Upper lobe of left lung (tissue), 6 donors: ENCODE data around the gene LPAR3. TPM values are rescaled to one million over a fixed set of nuclear protein-coding genes. Genes with fewer than 3 reads are reported as not detected.

Experiments used
- ATAC-seq, 2 donors: fragments of 200-7000 bp; cut with Tn5 transposase; one replicate each; pipeline ENCODE4 v1.9.1; 2022; ENCODE audit warnings: mild to moderate bottlenecking in 2 of 2, moderate library complexity in 2 of 2; ENCODE audit not compliant: low FRiP score in 2 of 2
- DNase-seq, 2 donors: peaks; one replicate each; pipeline ENCODE4 v3.0.0-alpha.2; 2019 to 2020
- H3K27ac ChIP-seq, 4 donors: fragments of 200-600 bp; sonication (generic); one replicate each; pipeline ENCODE4 v1.5.1; 2016 to 2019
- H3K27me3 ChIP-seq, 4 donors: fragments of 200-600 bp; sonication (generic); one replicate each; pipeline ENCODE4 v1.5.1; 2017 to 2019
- H3K36me3 ChIP-seq, 4 donors: fragments of 200-600 bp; sonication (generic); one replicate each; pipeline ENCODE4 v1.5.1; 2016 to 2019
- H3K4me1 ChIP-seq, 4 donors: fragments of 200-600 bp; sonication (generic); one replicate each; pipeline ENCODE4 v1.5.1; 2018 to 2019
- H3K4me3 ChIP-seq, 4 donors: fragments of 200-600 bp; sonication (generic); one replicate each; pipeline ENCODE4 v1.5.1; 2017 to 2019; ENCODE audit warnings: mild to moderate bottlenecking in 2 of 4, moderate library complexity in 1 of 4
- H3K9me3 ChIP-seq, 4 donors: fragments of 200-600 bp; sonication (generic); one replicate each; pipeline ENCODE4 v1.5.1; 2018 to 2019
- CTCF ChIP-seq, 6 experiments: fragments of 450-650 bp in 4 of 6; fragments of 200-600 bp in 2 of 6; sonication (generic) in 2 of 6; IDR thresholded peaks; one replicate each; pipeline ENCODE4 v1.5.1; 2016 to 2019; ENCODE audit warnings: antibody characterized with exemption in 6 of 6
- EP300 ChIP-seq, 4 donors: sonication (generic); formaldehyde crosslinking; IDR thresholded peaks; one replicate each; pipeline ENCODE4 v1.5.1; 2017; ENCODE audit warnings: antibody characterized with exemption in 4 of 4, control low read depth in 2 of 4
- POLR2A ChIP-seq, 4 donors: fragments of 450-650 bp; IDR thresholded peaks; one replicate each; pipeline ENCODE4 v1.5.1; 2016 to 2017; ENCODE audit warnings: antibody characterized with exemption in 4 of 4, mild to moderate bottlenecking in 2 of 4
- POLR2AphosphoS5 ChIP-seq, 2 donors: sonication (generic); formaldehyde crosslinking; IDR thresholded peaks; one replicate each; pipeline ENCODE4 v1.5.1; 2017; ENCODE audit warnings: antibody characterized with exemption in 2 of 2
- WGBS, 2 donors: methylation state at CpG; one replicate each; pipeline ENCODE4 v1.1.5; 2017 to 2018; 5-methylcytosine and 5-hydroxymethylcytosine counted together
- total RNA-seq, 6 donors: library from RNA; depleted of rRNA in 4 of 6; stranded (reverse); fragments of >200 nt in 4 of 6; gene quantifications; one replicate each; pipeline versions ENCODE4 v1.1.0 to v1.2.1, GENCODE V29; 2016 to 2021
- donor health status: DM: no; HTN: no; CAD: no; lungs with moderate emphysema.
- donor health status: DM: no; HTN: yes; CAD: no; lungs with severe emphysema.

The LPAR3 gene
- total RNA-seq, 6 donors from 2014 or later: 1.5 to 9.8 (median 4.3) TPM; not detected in 1

- H3K27me3 ChIP-seq: no peaks in the 10 kb centered on the region
- no peaks in the 10 kb centered on the region for H3K36me3 ChIP-seq
- no peak for ATAC-seq
- H3K9me3 ChIP-seq: no peaks in the 10 kb centered on the region
- no peak overlapping the region for H3K27ac ChIP-seq
- H3K4me1 ChIP-seq: no peaks in the 10 kb centered on the region
- no peak overlapping the region for H3K4me3 ChIP-seq
- no peak for DNase-seq
- TF ChIP-seq POLR2A (IDR thresholded peaks at IDR 0.05) (no peak), CTCF (IDR thresholded peaks at IDR 0.05) (no peak), POLR2AphosphoS5 (IDR thresholded peaks at IDR 0.05) (no peak), EP300 (IDR thresholded peaks at IDR 0.05) (no peak)
Measured at GRCh38 chr1:84883286-84883685, 9.7 kb downstream of the LPAR3 start.

GRCh38 chr1:84877592-84877991 is 15.4 kb downstream of the LPAR3 start:
- H3K36me3 ChIP-seq: no peaks in the 10 kb centered on the region
- no peaks in the 10 kb centered on the region for H3K27me3 ChIP-seq
- no peak overlapping the region for H3K4me3 ChIP-seq
- ATAC-seq (no peak), DNase-seq (no peak)
- TF ChIP-seq EP300 (IDR thresholded peaks at IDR 0.05): no peak
- TF ChIP-seq CTCF (IDR thresholded peaks at IDR 0.05): no peak
- TF ChIP-seq POLR2AphosphoS5 (IDR thresholded peaks at IDR 0.05): no peak
- no peak for TF ChIP-seq POLR2A (IDR thresholded peaks at IDR 0.05)
- no peaks in the 10 kb centered on the region for H3K9me3 ChIP-seq
- WGBS, 2 donors: 87 to 92% methylated on average over 4 of the region's 4 CpGs
- H3K27ac ChIP-seq: no peak overlapping the region
- no peaks in the 10 kb centered on the region for H3K4me1 ChIP-seq

- no peak for ATAC-seq
- H3K27ac ChIP-seq: no peak overlapping the region
- WGBS, 2 donors: 87 to 94% methylated on average over 5 of the region's 5 CpGs
- no peaks in the 10 kb centered on the region for H3K27me3 ChIP-seq
- H3K36me3 ChIP-seq: no peaks in the 10 kb centered on the region
- DNase-seq: no peak
- H3K4me3 ChIP-seq: no peak overlapping the region
- TF ChIP-seq EP300 (IDR thresholded peaks at IDR 0.05) (no peak), POLR2A (IDR thresholded peaks at IDR 0.05) (no peak), POLR2AphosphoS5 (IDR thresholded peaks at IDR 0.05) (no peak), CTCF (IDR thresholded peaks at IDR 0.05) (no peak)
- H3K9me3 ChIP-seq: no peaks in the 10 kb centered on the region
- H3K4me1 ChIP-seq: no peaks in the 10 kb centered on the region
Measured at GRCh38 chr1:84876353-84876752, 16.7 kb downstream of the LPAR3 start.

GRCh38 chr1:84873366-84873765 is 19.6 kb downstream of the LPAR3 start:
- DNase-seq (no peak), ATAC-seq (no peak)
- Histone ChIP-seq H3K27me3 (no peaks in the 10 kb centered on the region), H3K27ac (peak overlapping the region in 1 of 4 donors; percentile 0), H3K4me1 (no peaks in the 10 kb centered on the region), H3K9me3 (no peaks in the 10 kb centered on the region), H3K36me3 (no peaks in the 10 kb centered on the region), H3K4me3 (no peak overlapping the region)
- TF ChIP-seq POLR2A (IDR thresholded peaks at IDR 0.05) (no peak), POLR2AphosphoS5 (IDR thresholded peaks at IDR 0.05) (no peak), EP300 (IDR thresholded peaks at IDR 0.05) (no peak), CTCF (IDR thresholded peaks at IDR 0.05) (no peak)
- WGBS, 2 donors: 72 to 79% methylated on average over 2 of the region's 2 CpGs

- no peak for TF ChIP-seq POLR2A (IDR thresholded peaks at IDR 0.05)
- TF ChIP-seq POLR2AphosphoS5 (IDR thresholded peaks at IDR 0.05): no peak
- TF ChIP-seq CTCF (IDR thresholded peaks at IDR 0.05): no peak
- no peak for TF ChIP-seq EP300 (IDR thresholded peaks at IDR 0.05)
- Histone ChIP-seq H3K9me3 (no peaks in the 10 kb centered on the region), H3K36me3 (no peaks in the 10 kb centered on the region), H3K27me3 (no peaks in the 10 kb centered on the region), H3K27ac (no peak overlapping the region), H3K4me1 (no peaks in the 10 kb centered on the region), H3K4me3 (no peak overlapping the region)
- WGBS, 2 donors: 68% methylated on average over 9 of the region's 9 CpGs
- no peak for DNase-seq
- ATAC-seq: no peak
Measured at GRCh38 chr1:84872696-84873355, 20.2 kb downstream of the LPAR3 start.
